Heart right ventricle (tissue), 16 donors: ENCODE measurements around the gene HBZ. TPM values are rescaled to one million over a fixed set of nuclear protein-coding genes. Genes with fewer than 3 reads are reported as not detected.
"Not testable (repeated sequence)": the region's sequence is repeated elsewhere in the genome, so short reads cannot be mapped to it uniquely, and the experiment has no call there.

ENCODE experiments used
- ATAC-seq, 8 donors: fragments of 200-7000 bp; cut with Tn5 transposase; one replicate each; pipeline ENCODE4 v1.9.1; 2020; ENCODE audit warnings: mild to moderate bottlenecking in 8 of 8, moderate library complexity in 8 of 8, moderate number of reproducible peaks in 1 of 8
- DNase-seq, 2 donors: peaks; one replicate each; pipeline ENCODE4 v3.0.0-alpha.2; 2020
- H3K27ac ChIP-seq, 10 donors: fragments of 200-600 bp; sonication (generic) in 2 of 10; one replicate each; pipeline versions ENCODE4 v1.5.0 to v1.8.0; 2020 to 2022; ENCODE audit warnings: mild to moderate bottlenecking in 3 of 10
- H3K27me3 ChIP-seq, 7 donors: fragments of 200-600 bp; one replicate each; pipeline ENCODE4 v1.8.0; 2021 to 2022; ENCODE audit warnings: mild to moderate bottlenecking in 2 of 7
- H3K36me3 ChIP-seq, 9 donors: fragments of 200-600 bp; sonication (generic) in 1 of 9; one replicate each; pipeline versions ENCODE4 v1.5.0 to v1.8.0; 2020 to 2022; ENCODE audit warnings: mild to moderate bottlenecking in 2 of 9
- H3K4me1 ChIP-seq, 9 donors: fragments of 200-600 bp; sonication (generic) in 1 of 9; one replicate each; pipeline versions ENCODE4 v1.5.0 to v1.8.0; 2020 to 2022; ENCODE audit warnings: mild to moderate bottlenecking in 4 of 9
- H3K4me3 ChIP-seq, 10 donors: fragments of 200-600 bp; sonication (generic) in 2 of 10; one replicate each; pipeline versions ENCODE4 v1.5.0 to v1.8.0; 2020 to 2022; ENCODE audit warnings: mild to moderate bottlenecking in 7 of 10, moderate library complexity in 2 of 10
- H3K9me3 ChIP-seq, 11 donors: fragments of 200-600 bp in 10 of 11; sonication (generic) in 2 of 11; one replicate each; pipeline versions ENCODE4 v1.5.0 to v1.8.0; 2013 to 2022; ENCODE audit warnings: mild to moderate bottlenecking in 2 of 11, control low read depth in 1 of 11, moderate library complexity in 1 of 11
- CTCF ChIP-seq, 9 donors: fragments of 200-600 bp; sonication (generic) in 2 of 9; IDR thresholded peaks; one replicate each; pipeline versions ENCODE4 v1.5.0 to v1.8.0; 2021 to 2022; ENCODE audit warnings: antibody characterized with exemption in 9 of 9, mild to moderate bottlenecking in 5 of 9, moderate library complexity in 1 of 9
- WGBS, 2 donors: extraction: QIAGEN DNeasy Blood & Tissue Kit; methylation state at CpG; one replicate each; pipeline ENCODE4 v1.1.7; 2013; ENCODE audit warnings: inconsistent platforms in 1 of 2; 5-methylcytosine and 5-hydroxymethylcytosine counted together
- intact Hi-C, 10 donors: fragments of 100-400 bp; cut with DNase I; formaldehyde crosslinking; loops; one replicate each; pipeline versions ENCODE4 v1.11.1 to v1.14.2; 2022
- polyA plus RNA-seq, 2 donors: library from polyadenylated mRNA; stranded (reverse); fragments of 200-250 nt; gene quantifications; one replicate each; pipeline ENCODE4 v1.2.3, GENCODE V29; 2013
- total RNA-seq, 10 donors: library from RNA; stranded (reverse); fragmentation: NEBNext Ultra II Directional in 3 of 10; extraction: Animal tissue kit (Norgen Biotek cat#: 25700) in 3 of 10; gene quantifications; one replicate each; pipeline versions ENCODE4 v1.2.1 to v1.2.4, GENCODE V29; 2021 to 2023
- donor health status: Arrhythmogenic right ventricular cardiomyopathy.
- donor health status: ischemic (EF 13 %, LVEDD 7.1; RV severe dilation, severe dysfunction).
- donor health status: healthy with polysubstance abuse.
- donor health status: DM: no; HTN: yes; CAD: no.
- donor health status: DM: no; HTN: no; CAD: no.
- donor health status: ischemic (EF 25% LVEDD 6.9; RV normal size, moderate dysfunction).
- donor health status: ischemic (EF 25% LVEDD 5.7; RV mildly dilated, moderate dysfunction).
- donor health status: healthy.
- donor health status: DM: yes; HTN: yes; CAD: no.
- donor health status: Ischemic cardiomyopathy.
- donor health status: ischemic (EF 35%, LVEDD 5.7; RV mildly dilated, moderate dysfunction).
- donor health status: nonischemic (EF 11% LVEDD 7.7; RV severe dilation, severe dysfunction).
- donor health status: DM: yes; HTN: yes; CAD: no.
- donor health status: PGD.
- donor health status: ischemic (EF 29% LVEDD 5.4; RV normal size, mild dysfunction).
- donor health status: nonischemic (EF 23%, LVEDD 6.1; RV moderate dilation, normal function).

The HBZ gene
- total and polyA plus RNA-seq, 12 donors = 0.14 TPM; not detected in 11

- DNase-seq (no peak), ATAC-seq (peak in 7 of 8 donors; percentile 46 to 67 (median 55))
- no peak for TF ChIP-seq CTCF (IDR thresholded peaks at IDR 0.05)
- Histone ChIP-seq H3K27ac (no peak overlapping the region), H3K9me3 (no peaks in the 10 kb centered on the region), H3K4me1 (peaks cover 0 to 11% (median 9%) of the 10 kb centered on the region in 9 donors), H3K36me3 (no peaks in the 10 kb centered on the region), H3K4me3 (peak overlapping the region; percentile 10 to 54 (median 49)), H3K27me3 (peaks cover 0 to 57% (median 45%) of the 10 kb centered on the region in 7 donors)
- WGBS, 2 donors = 2% methylated on average over 44 to 53 of the region's 59 CpGs
- intact Hi-C loops = no loop called here
These were observed 2.0 kb downstream of the HBZ start for GRCh38 chr16:154217-155030.

- ATAC-seq (no peak), DNase-seq (no peak)
- Histone ChIP-seq H3K36me3 (no peaks in the 10 kb centered on the region), H3K27me3 (peaks cover 0 to 59% (median 47%) of the 10 kb centered on the region in 7 donors), H3K27ac (no peak overlapping the region), H3K4me1 (peaks cover 0 to 11% (median 9%) of the 10 kb centered on the region in 9 donors), H3K9me3 (no peaks in the 10 kb centered on the region), H3K4me3 (peak overlapping the region in 5 of 10 donors; percentile 46 to 54 (median 50))
- WGBS, 2 donors = 66% methylated on average over 7 of the region's 7 CpGs
- TF ChIP-seq CTCF (IDR thresholded peaks at IDR 0.05) = no peak
- intact Hi-C loops = no loop called here
These were observed 2.6 kb downstream of the HBZ start for GRCh38 chr16:155031-155398.

GRCh38 chr16:159136-159849, 6.8 kb downstream of the HBZ start:
- WGBS, 2 donors = 44 to 45% methylated on average over 6 of the region's 6 CpGs
- peaks cover 0 to 9% (median 8%) of the 10 kb centered on the region in 9 donors for H3K4me1 ChIP-seq

GRCh38 chr16:160242-160641, 7.8 kb downstream of the HBZ start:
- H3K27me3 ChIP-seq = peaks cover 0 to 60% (median 47%) of the 10 kb centered on the region in 7 donors
- H3K27ac ChIP-seq, H3K36me3 ChIP-seq, H3K4me3 ChIP-seq, H3K9me3 ChIP-seq, intact Hi-C loops, ATAC-seq, DNase-seq, H3K4me1 ChIP-seq: not testable (repeated sequence)
- 66 to 75% methylated on average over 8 to 20 of the region's 20 CpGs for WGBS, 2 donors

More at GRCh38 chr16:159136-159849, 6.8 kb downstream of the HBZ start:
- DNase-seq (no peak), ATAC-seq (no peak)
- Histone ChIP-seq H3K9me3 (no peaks in the 10 kb centered on the region), H3K36me3 (no peaks in the 10 kb centered on the region), H3K4me3 (no peak overlapping the region), H3K27me3 (peaks cover 0 to 66% (median 53%) of the 10 kb centered on the region in 7 donors), H3K27ac (no peak overlapping the region)
- intact Hi-C loops = no loop called here
- TF ChIP-seq CTCF (IDR thresholded peaks at IDR 0.05) = no peak
